HL-60/S4 treated with retinoic acid at 250 ng/mL for 4 days and 3 days (cell line): Measurements from ENCODE around the gene PTPRC.

Experiments used
- in situ Hi-C: fragments of 300-500 bp; cut with MboI; formaldehyde crosslinking; loops from 2 replicates; pipeline ENCODE4 v1.7.0; 2022; ENCODE audit warnings: low sequenced_read_pairs

Gene PTPRC

GRCh38 chr1:198619375-198620140 lies 19.3 kb upstream of the PTPRC start:
- in situ Hi-C loops = no loop called here

- in situ Hi-C loops = no loop called here
Observed at GRCh38 chr1:198620218-198620617, 18.6 kb upstream of the PTPRC start.

GRCh38 chr1:198620951-198621824 lies 17.7 kb upstream of the PTPRC start:
- in situ Hi-C loops = no loop called here

GRCh38 chr1:198622001-198622400 lies 16.8 kb upstream of the PTPRC start:
- in situ Hi-C loops = no loop called here

GRCh38 chr1:198623752-198624647 lies 14.8 kb upstream of the PTPRC start:
- in situ Hi-C loops = no loop called here

- in situ Hi-C loops = no loop called here
Observed at GRCh38 chr1:198624648-198624980, 14.2 kb upstream of the PTPRC start.

GRCh38 chr1:198627436-198628066 lies 11.3 kb upstream of the PTPRC start:
- in situ Hi-C loops = no loop called here

- in situ Hi-C loops = no loop called here
Observed at GRCh38 chr1:198628067-198628455, 10.8 kb upstream of the PTPRC start.

GRCh38 chr1:198629610-198630009 lies 9.2 kb upstream of the PTPRC start:
- in situ Hi-C loops = no loop called here

GRCh38 chr1:198630863-198631262 lies 8.0 kb upstream of the PTPRC start:
- in situ Hi-C loops = no loop called here

GRCh38 chr1:198631292-198631691 lies 7.5 kb upstream of the PTPRC start:
- in situ Hi-C loops = no loop called here

GRCh38 chr1:198632007-198632406 lies 6.8 kb upstream of the PTPRC start:
- in situ Hi-C loops = no loop called here

GRCh38 chr1:198633675-198634121 lies 5.1 kb upstream of the PTPRC start:
- in situ Hi-C loops = no loop called here

- in situ Hi-C loops = no loop called here
Observed at GRCh38 chr1:198635964-198636363, 2.9 kb upstream of the PTPRC start.

GRCh38 chr1:198636391-198636790 lies 2.4 kb upstream of the PTPRC start:
- in situ Hi-C loops = no loop called here

GRCh38 chr1:198637157-198637556 lies 1.7 kb upstream of the PTPRC start:
- in situ Hi-C loops = no loop called here

- in situ Hi-C loops = no loop called here
Observed at GRCh38 chr1:198637916-198638437, 863 bp upstream of the PTPRC start.

- in situ Hi-C loops = no loop called here
Observed at GRCh38 chr1:198638441-198638840, 399 bp upstream of the PTPRC start.

- in situ Hi-C loops = no loop called here
Observed at GRCh38 chr1:198639671-198640143, 867 bp downstream of the PTPRC start.

GRCh38 chr1:198640174-198640573 lies 1.3 kb downstream of the PTPRC start:
- in situ Hi-C loops = no loop called here
